SK-N-SH (cell line): ENCODE results near the gene LRCOL1.

Experiments used
- CTCF ChIP-seq: fragments of 200-600 bp; sonication (generic); IDR thresholded peaks from 2 replicates; pipeline ENCODE4 v1.6.1; 2017; ENCODE audit warnings: antibody characterized with exemption, mild to moderate bottlenecking, moderate library complexity
- EP300 ChIP-seq, 2 experiments: IDR thresholded peaks; 2 replicates each; pipeline versions ENCODE4 v1.4.0 to v1.6.1; 2012; ENCODE audit warnings: borderline replicate concordance in 1 of 2, low read depth in 1 of 2, low read length in 1 of 2
- GABPA ChIP-seq: IDR thresholded peaks from 2 replicates; pipeline ENCODE4 v1.4.0; 2012; ENCODE audit warnings: low read depth, mild to moderate bottlenecking
- NRF1 ChIP-seq: IDR thresholded peaks from 2 replicates; pipeline ENCODE4 v1.6.1; 2012; ENCODE audit warnings: low read depth, mild to moderate bottlenecking, low read length
- RAD21 ChIP-seq: IDR thresholded peaks from 2 replicates; pipeline ENCODE4 v1.6.1; 2012; ENCODE audit warnings: mild to moderate bottlenecking, low read length
- REST ChIP-seq: IDR thresholded peaks from 2 replicates; pipeline ENCODE4 v1.6.1; 2012; ENCODE audit warnings: mild to moderate bottlenecking, low read depth, low read length, moderate library complexity

- TF ChIP-seq CTCF (no peak), REST (no peak), EP300 (IDR thresholded peaks at IDR 0.05; ENCODE audit: borderline replicate concordance in 1 of 2, low read depth in 1 of 2, low read length in 1 of 2) (no peak), GABPA (no peak), NRF1 (no peak), RAD21 (no peak)
Observed at GRCh38 chr12:132637811-132638210, 27.4 kb upstream of the LRCOL1 start.
